HepG2 (cell line): ENCODE data around the gene RABGAP1L.

ENCODE experiments used
- ATF2 ChIP-seq: sonication (generic); formaldehyde crosslinking; IDR thresholded peaks from 2 replicates; pipeline ENCODE4 v1.4.0; 2020; ENCODE audit warnings: missing genetic modification reagents
- EZH2 ChIP-seq: conservative IDR thresholded peaks from 2 replicates; pipeline ENCODE4 v1.6.1; 2012; ENCODE audit warnings: mild to moderate bottlenecking, low read depth, low read length, moderate library complexity
- KDM5A ChIP-seq: fragments of 200-600 bp; sonication (generic); IDR thresholded peaks from 2 replicates; pipeline ENCODE4 v1.7.0; 2018; ENCODE audit warnings: antibody characterized with exemption, mild to moderate bottlenecking, low read length, borderline replicate concordance
- POLR2A ChIP-seq, 2 experiments: IDR thresholded peaks; 2 replicates each; pipeline ENCODE4 v1.6.1; 2011; ENCODE audit warnings: low read depth in 2 of 2, low read length in 2 of 2, mild to moderate bottlenecking in 1 of 2, moderate library complexity in 1 of 2; ENCODE audit not compliant: insufficient read depth in 1 of 2
- STAG1 ChIP-seq: sonication (generic); formaldehyde crosslinking; IDR thresholded peaks from 2 replicates; pipeline ENCODE4 v1.4.0; 2020; ENCODE audit warnings: missing genetic modification reagents
- ZNF20 ChIP-seq: sonication (generic); formaldehyde crosslinking; IDR thresholded peaks from 2 replicates; pipeline ENCODE4 v1.4.0; 2020; ENCODE audit warnings: mild to moderate bottlenecking, moderate library complexity, missing genetic modification reagents
- ZNF274 ChIP-seq: sonication (generic); formaldehyde crosslinking; IDR thresholded peaks from 2 replicates; pipeline ENCODE4 v1.5.1; 2020; ENCODE audit warnings: mild to moderate bottlenecking, missing genetic modification reagents

GRCh38 chr1:174692313-174692712 is 533.0 kb downstream of the RABGAP1L start:
- TF ChIP-seq EZH2 (no peak), STAG1 (CRISPR knock-in tag) (peak; percentile 6; the same call in 1 of the 2 replicates), ATF2 (CRISPR knock-in tag) (no peak), ZNF20 (CRISPR knock-in tag) (no peak), KDM5A (no peak), ZNF274 (no peak), POLR2A (IDR thresholded peaks at IDR 0.05; ENCODE audit: insufficient read depth in 1 of 2, low read depth in 2 of 2, low read length in 2 of 2) (no peak)
